H4 (cell line): ENCODE results near the gene RIPPLY2. TPM values are rescaled to one million over a fixed set of nuclear protein-coding genes. Genes with fewer than 3 reads are reported as not detected.

ENCODE experiments used
- DNase-seq: peaks from one replicate; pipeline ENCODE4 v3.0.0-alpha.2; 2015; ENCODE audit warnings: low spot score
- total RNA-seq: library from RNA; depleted of rRNA; stranded (reverse); fragments of >200 nt; shearing (Covaris generic); gene quantifications from 2 replicates; pipeline ENCODE4 v1.2.3, GENCODE V29; 2014; rRNA removed

RIPPLY2 gene
- total RNA-seq, 1 experiment from 2014 or later, result not detected

GRCh38 chr6:83904395-83904794 lies 51.2 kb downstream of the RIPPLY2 start:
- DNase-seq, result no peak

DNA sequence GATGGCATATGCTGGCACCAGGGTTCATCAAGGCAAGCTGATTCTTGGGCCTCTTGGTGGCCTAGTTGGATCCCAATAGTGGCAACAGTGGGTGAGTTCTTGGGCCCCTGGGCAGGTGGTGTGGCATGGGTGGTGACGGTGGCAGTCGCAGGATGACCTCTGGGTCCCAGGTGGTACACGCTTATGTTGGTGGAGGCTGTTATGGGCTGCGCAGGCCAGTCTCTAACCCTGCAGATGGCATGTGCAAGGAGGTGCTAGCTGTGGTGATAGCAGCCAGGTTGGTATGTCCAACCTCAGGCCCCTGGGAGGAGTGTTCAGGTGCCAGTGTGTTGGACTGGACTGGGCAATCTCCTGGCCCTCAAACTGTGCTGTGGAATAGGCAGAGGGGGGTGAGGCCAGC lies 52.5 kb downstream of the RIPPLY2 start:
- DNase-seq, result no peak

Other genes with a start within 250 kb of the RIPPLY2 start
- 0.43 and 1.6 TPM in 2 replicates for gene SNAP91, start 144.3 kb upstream of the RIPPLY2 start, total RNA-seq
- 13.9 and 24.6 TPM in 2 replicates for gene CYB5R4, start 6.3 kb downstream of the RIPPLY2 start, total RNA-seq
- gene MRAP2, start 180.4 kb downstream of the RIPPLY2 start, total RNA-seq, result not detected in 2 replicates